GM12801 (cell line): ENCODE results near the gene MFAP5.

Source experiments
- CTCF ChIP-seq: IDR thresholded peaks from one replicate; pipeline ENCODE4 v1.5.1; 2011; ENCODE audit warnings: control low read depth; ENCODE audit not compliant: insufficient read length; ENCODE audit errors: extremely low read depth

Gene MFAP5

GRCh38 chr12:8697476-8698131 lies 35.0 kb upstream of the MFAP5 start, which contains the start of gene RIMKLB:
TSS of gene RIMKLB (plus strand) at chr12:8697991. CDS start at chr12:8713867, 15,876 bp downstream.
- TF ChIP-seq CTCF = no peak

- TF ChIP-seq CTCF = no peak
Observed at GRCh38 chr12:8697120-8697475, 34.5 kb upstream of the MFAP5 start.

DNA sequence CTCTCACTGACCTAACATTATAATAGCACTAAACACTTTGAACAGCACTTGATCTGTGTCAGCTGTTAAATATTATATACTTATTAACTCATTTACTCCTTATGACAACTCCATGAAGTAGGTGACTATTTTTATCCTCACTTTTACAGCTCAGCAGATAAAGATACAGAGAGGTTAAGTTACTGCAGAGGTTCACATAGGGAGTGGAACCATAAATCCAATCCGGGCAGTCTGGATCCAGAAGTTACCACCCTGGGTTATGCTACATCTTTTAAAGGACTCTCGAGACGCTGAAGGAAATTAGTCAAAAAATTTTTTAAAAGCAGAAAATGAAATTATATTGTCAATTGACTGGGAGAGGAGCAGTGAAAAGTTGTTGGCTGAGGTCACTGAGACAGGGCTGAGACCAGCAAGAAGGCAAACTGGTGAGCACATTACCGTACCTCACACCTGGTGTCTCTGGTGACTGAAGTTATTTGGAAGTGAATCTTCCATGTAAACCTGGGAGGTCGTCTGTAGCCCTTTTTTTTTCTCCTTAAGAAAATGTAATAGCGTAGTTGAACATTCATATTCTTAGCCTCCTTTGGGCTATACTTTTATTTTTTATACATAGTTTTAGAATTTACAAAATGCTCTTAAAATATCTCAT lies 33.9 kb upstream of the MFAP5 start:
- no peak for TF ChIP-seq CTCF

DNA sequence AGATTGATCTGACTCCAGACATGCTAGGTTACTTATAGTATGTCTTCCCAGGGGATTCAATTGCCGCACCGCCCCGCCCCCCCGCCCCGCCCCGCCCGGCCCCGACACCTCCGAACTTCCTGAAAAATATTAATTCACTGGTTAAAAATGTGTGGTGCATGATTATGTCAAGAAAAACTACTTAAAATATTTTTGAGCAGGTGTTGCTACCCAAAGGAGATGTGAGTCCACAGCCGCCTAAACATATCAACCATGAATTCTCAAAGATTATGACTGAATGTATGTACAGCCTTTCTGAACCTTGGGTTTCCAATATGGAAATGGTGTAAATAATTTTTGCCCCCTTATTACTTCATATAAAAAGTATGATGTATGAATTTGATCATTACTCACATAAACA lies 32.5 kb upstream of the MFAP5 start:
- TF ChIP-seq CTCF = no peak

DNA sequence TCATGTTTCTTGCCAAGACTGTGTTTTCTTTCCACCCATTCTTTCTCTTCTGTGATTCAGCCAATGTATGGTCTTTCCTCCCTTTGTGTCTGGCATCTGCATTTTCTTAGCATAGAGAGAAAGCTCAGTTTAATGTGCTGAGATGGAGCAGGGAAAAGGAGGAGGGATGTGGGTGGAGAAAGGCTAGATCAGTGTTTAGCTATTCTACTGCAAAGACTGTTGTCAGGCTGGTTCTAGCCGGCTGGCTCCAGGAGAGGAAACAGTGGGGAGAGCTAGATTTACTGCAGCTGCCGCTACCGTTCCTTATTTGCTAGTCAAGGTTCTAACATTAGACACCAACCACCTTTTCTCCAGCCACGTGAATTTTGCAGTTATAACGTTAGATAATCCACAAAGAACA lies 29.9 kb upstream of the MFAP5 start:
- TF ChIP-seq CTCF = no peak

DNA sequence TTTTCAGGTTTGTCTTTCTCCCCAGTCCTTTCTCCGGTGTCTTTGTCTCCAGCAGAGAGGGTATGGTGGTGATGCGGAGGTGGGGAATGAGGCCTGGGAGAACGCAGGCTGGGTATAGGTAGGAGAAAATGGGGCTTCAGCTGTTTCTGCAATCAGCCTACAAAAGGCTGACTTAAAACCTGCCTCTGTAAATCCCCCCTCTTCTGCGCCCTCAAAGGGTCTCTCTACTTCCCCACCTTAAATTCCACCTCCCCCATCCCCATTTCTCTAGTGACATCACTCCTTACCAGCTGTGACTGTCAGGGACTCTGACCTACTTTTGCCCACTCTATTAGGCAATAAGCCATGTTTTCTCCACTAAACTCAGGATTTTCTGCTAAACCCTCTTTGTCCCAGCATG lies 27.1 kb upstream of the MFAP5 start:
- no peak for TF ChIP-seq CTCF

DNA sequence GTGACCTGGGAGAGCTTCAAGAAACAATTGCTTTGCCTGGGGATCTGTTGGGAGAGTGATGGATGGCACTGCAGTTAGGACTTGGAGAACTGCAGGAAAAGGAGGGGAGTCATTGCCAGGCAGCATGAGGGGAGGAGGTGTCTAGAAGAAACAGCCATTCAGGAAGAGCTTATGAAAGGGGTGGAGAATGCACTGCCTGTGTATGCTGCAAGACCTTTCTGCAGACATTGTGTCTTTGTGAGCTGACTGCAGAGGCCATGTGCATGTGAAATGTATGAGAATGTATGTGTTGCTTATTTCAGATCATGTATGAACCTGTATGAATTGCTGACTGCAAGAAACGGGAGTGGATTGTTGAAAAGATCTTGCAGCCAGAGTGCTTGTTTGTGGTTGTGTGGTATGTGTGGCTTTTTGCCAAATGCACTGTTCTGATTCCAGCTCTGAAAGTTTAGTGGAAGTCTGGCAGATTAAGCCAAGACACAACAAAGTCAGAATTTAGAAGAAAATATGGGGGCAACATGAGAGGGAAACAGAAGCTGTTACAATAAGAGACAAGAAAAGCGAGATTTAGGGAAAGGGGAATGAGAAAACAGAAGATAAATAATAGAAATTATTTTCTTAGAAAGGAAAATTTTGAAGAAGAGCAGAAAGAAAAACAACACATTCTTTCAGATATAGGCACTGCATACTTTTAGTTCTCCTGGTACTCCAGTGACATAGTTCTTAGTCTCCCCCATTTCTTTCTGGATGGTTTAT lies 25.4 kb upstream of the MFAP5 start:
- TF ChIP-seq CTCF = no peak
